Measurements from ENCODE around the gene AP1M2.

- TF ChIP-seq, protein P1, sequence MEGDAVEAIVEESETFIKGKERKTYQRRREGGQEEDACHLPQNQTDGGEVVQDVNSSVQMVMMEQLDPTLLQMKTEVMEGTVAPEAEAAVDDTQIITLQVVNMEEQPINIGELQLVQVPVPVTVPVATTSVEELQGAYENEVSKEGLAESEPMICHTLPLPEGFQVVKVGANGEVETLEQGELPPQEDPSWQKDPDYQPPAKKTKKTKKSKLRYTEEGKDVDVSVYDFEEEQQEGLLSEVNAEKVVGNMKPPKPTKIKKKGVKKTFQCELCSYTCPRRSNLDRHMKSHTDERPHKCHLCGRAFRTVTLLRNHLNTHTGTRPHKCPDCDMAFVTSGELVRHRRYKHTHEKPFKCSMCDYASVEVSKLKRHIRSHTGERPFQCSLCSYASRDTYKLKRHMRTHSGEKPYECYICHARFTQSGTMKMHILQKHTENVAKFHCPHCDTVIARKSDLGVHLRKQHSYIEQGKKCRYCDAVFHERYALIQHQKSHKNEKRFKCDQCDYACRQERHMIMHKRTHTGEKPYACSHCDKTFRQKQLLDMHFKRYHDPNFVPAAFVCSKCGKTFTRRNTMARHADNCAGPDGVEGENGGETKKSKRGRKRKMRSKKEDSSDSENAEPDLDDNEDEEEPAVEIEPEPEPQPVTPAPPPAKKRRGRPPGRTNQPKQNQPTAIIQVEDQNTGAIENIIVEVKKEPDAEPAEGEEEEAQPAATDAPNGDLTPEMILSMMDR (IDR thresholded peaks at IDR 0.05) = no peak
- no peak for TF ChIP-seq EZH2phosphoT487 (IDR thresholded peaks at IDR 0.05)
- no peak for TF ChIP-seq EZH2 (IDR thresholded peaks at IDR 0.05)
These were observed 20.3 kb downstream of the AP1M2 start for GRCh38 chr19:10566658-10567410.
